ENCODE data around the gene HTRA1. TPM values are rescaled to one million over a fixed set of nuclear protein-coding genes. Genes with fewer than 3 reads are reported as not detected.

Gene HTRA1
- total RNA-seq, 1 donor from 2014 or later: 125 TPM

- peak in 1 of 2 donors; percentile 8 for DNase-seq (ENCODE audit: low read depth in 2 of 2)
These were observed 90.1 kb downstream of the HTRA1 start for GRCh38 chr10:122551450-122551849.

- DNase-seq (ENCODE audit: low read depth in 2 of 2): no peak
These were observed 92.0 kb downstream of the HTRA1 start for GRCh38 chr10:122553341-122553740.

GRCh38 chr10:122554131-122555036 is 93.0 kb downstream of the HTRA1 start:
- no peak for DNase-seq (ENCODE audit: low read depth in 2 of 2)

GRCh38 chr10:122555442-122555841 is 94.1 kb downstream of the HTRA1 start:
- no peak for DNase-seq (ENCODE audit: low read depth in 2 of 2)

- DNase-seq (ENCODE audit: low read depth in 2 of 2): no peak
These were observed 96.2 kb downstream of the HTRA1 start for GRCh38 chr10:122557516-122557915.

- DNase-seq (ENCODE audit: low read depth in 2 of 2): no peak
These were observed 97.1 kb downstream of the HTRA1 start for GRCh38 chr10:122558452-122558851.

- no peak for DNase-seq (ENCODE audit: low read depth in 2 of 2)
These were observed 97.9 kb downstream of the HTRA1 start for GRCh38 chr10:122559228-122559627.

- DNase-seq (ENCODE audit: low read depth in 2 of 2): peak; percentile 18 to 48
These were observed 99.0 kb downstream of the HTRA1 start, which contains the start of gene DMBT1 for GRCh38 chr10:122560279-122560804. DMBT1 (plus strand) TSS chr10:122560754; CDS start chr10:122560771, 17 bp downstream.

GRCh38 chr10:122561212-122561611 is 99.9 kb downstream of the HTRA1 start:
- DNase-seq (ENCODE audit: low read depth in 2 of 2): no peak

GRCh38 chr10:122561792-122562191 is 100.4 kb downstream of the HTRA1 start:
- DNase-seq (ENCODE audit: low read depth in 2 of 2): no peak

Other genes starting within 250 kb of the HTRA1 start
- gene BTBD16, start 190.3 kb upstream of the HTRA1 start, total RNA-seq: under 0.01 TPM in 1 of 2 replicates, not detected in the other
- gene PLEKHA1, start 86.8 kb upstream of the HTRA1 start, total RNA-seq: 15.5 and 22.8 TPM in 2 replicates
- not detected in 2 replicates for gene ARMS2, start 6.9 kb upstream of the HTRA1 start, total RNA-seq
- not detected in 2 replicates for gene DMBT1, start 99.2 kb downstream of the HTRA1 start, total RNA-seq
- gene C10orf120, start 238.3 kb downstream of the HTRA1 start, total RNA-seq: not detected in 2 replicates